Loucy (cell line): Measurements from ENCODE around the gene CALML3.

Experiments used
- H2AFZ ChIP-seq: fragments of 200-600 bp; sonication (generic); 2 replicates; pipeline ENCODE4 v1.6.0; 2016; ENCODE audit warnings: antibody characterized with exemption, mild to moderate bottlenecking, low read length, moderate library complexity
- H3F3A ChIP-seq: fragments of 200-600 bp; 2 replicates; pipeline ENCODE4 v1.6.0; 2016; ENCODE audit warnings: antibody characterized with exemption, low read depth, mild to moderate bottlenecking
- H3K27me3 ChIP-seq: fragments of 200-600 bp; sonication (generic); 2 replicates; pipeline ENCODE4 v1.6.1; 2014; ENCODE audit warnings: low read length, mild to moderate bottlenecking; ENCODE audit not compliant: insufficient read depth, poor library complexity, severe bottlenecking
- H3K36me3 ChIP-seq: fragments of 200-600 bp; sonication (generic); 2 replicates; pipeline ENCODE4 v1.6.1; 2016; ENCODE audit warnings: low read length; ENCODE audit not compliant: insufficient read depth
- H3K4me1 ChIP-seq: fragments of 200-600 bp; sonication (generic); 2 replicates; pipeline ENCODE4 v1.5.1; 2014; ENCODE audit warnings: low read length, mild to moderate bottlenecking; ENCODE audit not compliant: insufficient read depth, poor library complexity, severe bottlenecking
- H3K4me2 ChIP-seq: fragments of 200-600 bp; sonication (generic); 2 replicates; pipeline ENCODE4 v1.6.0; 2014; ENCODE audit warnings: antibody characterized with exemption, low read length, low read depth, mild to moderate bottlenecking; ENCODE audit not compliant: poor library complexity, severe bottlenecking
- H3K4me3 ChIP-seq: fragments of 200-600 bp; sonication (generic); 2 replicates; pipeline ENCODE4 v1.5.1; 2014; ENCODE audit warnings: low read length, mild to moderate bottlenecking, mixed read lengths; ENCODE audit not compliant: poor library complexity, severe bottlenecking
- H3K79me2 ChIP-seq: fragments of 200-600 bp; sonication (generic); 2 replicates; pipeline ENCODE4 v1.6.1; 2014; ENCODE audit warnings: low read length; ENCODE audit not compliant: insufficient read depth
- H3K9ac ChIP-seq: fragments of 200-600 bp; sonication (generic); 2 replicates; pipeline ENCODE4 v1.6.0; 2014; ENCODE audit warnings: mild to moderate bottlenecking, low read depth, low read length, moderate library complexity; ENCODE audit not compliant: poor library complexity, severe bottlenecking
- H3K9me2 ChIP-seq: fragments of 200-600 bp; sonication (generic); replicated peaks from 2 replicates; pipeline ENCODE4 v1.6.1; 2016; ENCODE audit warnings: low read depth, low read length, mixed read lengths
- H3K9me3 ChIP-seq: fragments of 200-600 bp; sonication (generic); 2 replicates; pipeline ENCODE4 v1.6.1; 2014; ENCODE audit warnings: mild to moderate bottlenecking, antibody characterized with exemption, low read length, low read depth; ENCODE audit not compliant: insufficient read depth
- H4K20me1 ChIP-seq: fragments of 200-600 bp; sonication (generic); 2 replicates; pipeline ENCODE4 v1.6.0; 2014; ENCODE audit warnings: antibody characterized with exemption, low read length, mild to moderate bottlenecking; ENCODE audit not compliant: insufficient read depth, poor library complexity, severe bottlenecking
- EZH2phosphoT487 ChIP-seq: fragments of 200-600 bp; IDR thresholded peaks from 2 replicates; pipeline ENCODE4 v1.6.1; 2018; ENCODE audit warnings: antibody characterized with exemption, mild to moderate bottlenecking, moderate library complexity, borderline replicate concordance
- TF ChIP-seq, protein P1 (sequence below): fragments of 200-600 bp; sonication (generic); conservative IDR thresholded peaks from 2 replicates; pipeline ENCODE4 v1.5.1; 2014; ENCODE audit warnings: mild to moderate bottlenecking, antibody characterized with exemption, low read length

Gene CALML3

DNA sequence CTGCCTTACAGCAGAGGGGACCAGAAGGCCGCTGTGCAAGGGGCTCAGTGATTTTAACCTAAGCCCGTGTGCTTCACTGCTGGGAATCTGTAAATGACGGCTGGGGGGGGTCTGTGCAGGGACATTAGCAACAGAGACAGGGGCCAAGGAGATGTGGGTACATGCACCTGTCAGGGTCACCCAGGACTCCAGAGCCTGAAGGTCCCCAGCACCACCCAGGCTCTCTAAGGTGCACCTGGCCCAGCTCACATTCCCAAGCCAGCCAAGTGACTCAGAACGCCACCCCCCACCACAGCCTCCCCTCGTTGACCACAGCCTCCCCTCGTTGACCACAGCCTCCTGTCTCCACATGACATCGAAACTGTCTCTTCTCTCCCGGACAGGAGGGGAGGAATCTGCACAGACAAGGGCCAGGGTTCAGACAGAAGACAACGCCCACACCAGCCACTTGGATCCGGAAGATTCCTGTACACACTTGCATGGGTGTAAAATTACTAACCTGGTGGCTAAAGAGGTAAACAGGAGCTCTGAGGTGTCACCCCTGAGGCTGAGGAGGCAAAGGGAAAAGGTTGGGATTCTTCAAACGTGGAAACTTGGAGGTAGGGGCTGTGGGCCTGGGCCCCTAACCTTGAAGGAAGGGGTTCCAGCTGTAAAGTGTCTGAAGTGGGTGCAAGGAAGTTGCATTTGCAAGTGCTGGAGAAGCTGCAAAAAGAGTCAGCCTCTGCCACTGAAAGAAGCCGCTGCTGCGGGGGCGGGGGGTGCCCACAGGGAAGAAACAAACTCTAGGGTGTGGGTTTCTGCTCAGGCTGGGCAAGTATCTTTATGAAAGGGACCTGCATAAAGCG is 27.0 kb downstream of the CALML3 start:
- H3K27me3 ChIP-seq: no peaks in the 10 kb centered on the region
- H3K9me3 ChIP-seq: no peaks in the 10 kb centered on the region
- no peaks in the 10 kb centered on the region for H3K79me2 ChIP-seq
- H3F3A ChIP-seq: no peaks in the 10 kb centered on the region
- no peaks in the 10 kb centered on the region for H4K20me1 ChIP-seq
- peak overlapping the region; percentile 49 for H3K9ac ChIP-seq
- H3K9me2 ChIP-seq: no peaks in the 10 kb centered on the region
- TF ChIP-seq, protein P1, sequence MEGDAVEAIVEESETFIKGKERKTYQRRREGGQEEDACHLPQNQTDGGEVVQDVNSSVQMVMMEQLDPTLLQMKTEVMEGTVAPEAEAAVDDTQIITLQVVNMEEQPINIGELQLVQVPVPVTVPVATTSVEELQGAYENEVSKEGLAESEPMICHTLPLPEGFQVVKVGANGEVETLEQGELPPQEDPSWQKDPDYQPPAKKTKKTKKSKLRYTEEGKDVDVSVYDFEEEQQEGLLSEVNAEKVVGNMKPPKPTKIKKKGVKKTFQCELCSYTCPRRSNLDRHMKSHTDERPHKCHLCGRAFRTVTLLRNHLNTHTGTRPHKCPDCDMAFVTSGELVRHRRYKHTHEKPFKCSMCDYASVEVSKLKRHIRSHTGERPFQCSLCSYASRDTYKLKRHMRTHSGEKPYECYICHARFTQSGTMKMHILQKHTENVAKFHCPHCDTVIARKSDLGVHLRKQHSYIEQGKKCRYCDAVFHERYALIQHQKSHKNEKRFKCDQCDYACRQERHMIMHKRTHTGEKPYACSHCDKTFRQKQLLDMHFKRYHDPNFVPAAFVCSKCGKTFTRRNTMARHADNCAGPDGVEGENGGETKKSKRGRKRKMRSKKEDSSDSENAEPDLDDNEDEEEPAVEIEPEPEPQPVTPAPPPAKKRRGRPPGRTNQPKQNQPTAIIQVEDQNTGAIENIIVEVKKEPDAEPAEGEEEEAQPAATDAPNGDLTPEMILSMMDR: no peak
- no peak for TF ChIP-seq EZH2phosphoT487
- peaks cover 55% of the 10 kb centered on the region for H3K4me1 ChIP-seq
- H2AFZ ChIP-seq: peak overlapping the region; percentile 29; the same call in 1 of the 2 replicates
- H3K36me3 ChIP-seq: no peaks in the 10 kb centered on the region
- peak overlapping the region; percentile 59 for H3K4me2 ChIP-seq
- H3K4me3 ChIP-seq: no peak overlapping the region

GRCh38 chr10:5552376-5553321 is 27.9 kb downstream of the CALML3 start:
- Histone ChIP-seq H3K9me2 (no peaks in the 10 kb centered on the region), H2AFZ (no peak overlapping the region), H3K4me3 (no peak overlapping the region), H3K9me3 (no peaks in the 10 kb centered on the region), H3K9ac (peak overlapping the region; percentile 49), H3F3A (no peaks in the 10 kb centered on the region), H3K36me3 (no peaks in the 10 kb centered on the region), H3K4me1 (peaks cover 50% of the 10 kb centered on the region), H3K4me2 (peak overlapping the region; percentile 59), H4K20me1 (no peaks in the 10 kb centered on the region), H3K79me2 (no peaks in the 10 kb centered on the region), H3K27me3 (no peaks in the 10 kb centered on the region)
- TF ChIP-seq, protein P1: no peak
- no peak for TF ChIP-seq EZH2phosphoT487

DNA sequence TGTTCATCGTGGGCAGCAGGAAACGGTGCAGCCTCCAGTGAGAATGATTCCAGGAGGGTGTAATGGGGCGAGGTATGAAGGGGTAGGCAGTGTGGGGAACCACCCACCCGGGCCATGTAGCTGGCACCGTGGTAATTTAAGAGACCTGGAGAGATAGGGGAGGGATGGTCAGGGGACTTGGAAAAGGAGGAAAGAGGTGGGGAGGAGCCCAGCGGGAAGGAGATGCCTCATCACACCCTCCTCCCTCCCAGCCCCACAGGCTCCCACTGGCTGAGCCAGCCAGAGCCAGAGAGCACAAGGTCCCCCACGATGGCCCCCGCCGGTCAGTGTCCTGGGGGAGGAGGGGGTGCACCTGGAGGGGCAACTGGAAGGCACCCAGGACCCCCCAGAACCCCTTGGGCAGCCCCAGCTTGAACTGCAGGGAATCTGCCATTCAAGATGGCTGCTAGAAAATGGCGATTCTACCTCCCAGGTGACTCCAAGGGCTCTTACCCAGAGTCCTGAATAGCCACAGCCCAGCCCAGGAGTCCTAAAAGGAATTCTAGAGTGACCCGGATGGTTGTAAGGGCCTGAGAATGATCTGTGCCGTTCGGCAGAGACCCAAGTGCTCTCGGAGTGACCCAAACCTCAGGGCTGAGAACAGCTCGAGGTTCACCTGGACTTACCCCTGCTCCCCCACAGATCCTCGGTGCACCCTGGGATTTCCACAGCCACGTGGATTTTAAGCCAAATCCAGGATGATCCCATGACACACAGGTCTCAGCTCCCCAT is 28.8 kb downstream of the CALML3 start:
- no peaks in the 10 kb centered on the region for H3K9me2 ChIP-seq
- peaks cover 41% of the 10 kb centered on the region for H3K4me1 ChIP-seq
- H3K4me3 ChIP-seq: no peak overlapping the region
- H4K20me1 ChIP-seq: no peaks in the 10 kb centered on the region
- no peak overlapping the region for H3K9ac ChIP-seq
- no peaks in the 10 kb centered on the region for H3K9me3 ChIP-seq
- no peaks in the 10 kb centered on the region for H3K36me3 ChIP-seq
- TF ChIP-seq EZH2phosphoT487: no peak
- TF ChIP-seq, protein P1: no peak
- H2AFZ ChIP-seq: no peak overlapping the region
- no peaks in the 10 kb centered on the region for H3K79me2 ChIP-seq
- no peaks in the 10 kb centered on the region for H3F3A ChIP-seq
- no peak overlapping the region for H3K4me2 ChIP-seq
- H3K27me3 ChIP-seq: no peaks in the 10 kb centered on the region
